Heart left ventricle (tissue), 16 donors: ENCODE data around the gene SELENOK. TPM values are rescaled to one million over a fixed set of nuclear protein-coding genes. Genes with fewer than 3 reads are reported as not detected.
A peak's percentile ranks its signal among the peaks of the same experiment; 100 is the strongest.
"Not testable (repeated sequence)": the region's sequence is repeated elsewhere in the genome, so short reads cannot be mapped to it uniquely, and the experiment has no call there.

Experiments
- ATAC-seq, 4 donors: fragments of 200-7000 bp; cut with Tn5 transposase; one replicate each; pipeline ENCODE4 v1.9.1; 2020 to 2022; ENCODE audit warnings: moderate library complexity in 4 of 4, mild to moderate bottlenecking in 3 of 4, moderate number of reproducible peaks in 1 of 4
- DNase-seq, 5 donors: peaks; one replicate each; pipeline ENCODE4 v3.0.0-alpha.2; 2020
- H3K27ac ChIP-seq, 12 donors: fragments of 200-600 bp; sonication (generic) in 4 of 12; one replicate each; pipeline versions ENCODE4 v1.5.0 to v1.8.0; 2016 to 2022; ENCODE audit warnings: mild to moderate bottlenecking in 2 of 12
- H3K27me3 ChIP-seq, 9 donors: fragments of 200-600 bp; sonication (generic) in 2 of 9; one replicate each; pipeline versions ENCODE4 v1.5.1 to v1.8.0; 2016 to 2022; ENCODE audit warnings: mild to moderate bottlenecking in 3 of 9
- H3K36me3 ChIP-seq, 9 donors: fragments of 200-600 bp; sonication (generic) in 2 of 9; one replicate each; pipeline versions ENCODE4 v1.5.0 to v1.8.0; 2018 to 2022; ENCODE audit warnings: mild to moderate bottlenecking in 2 of 9
- H3K4me1 ChIP-seq, 12 donors: fragments of 200-600 bp; sonication (generic) in 4 of 12; one replicate each; pipeline versions ENCODE4 v1.5.0 to v1.8.0; 2016 to 2022; ENCODE audit warnings: mild to moderate bottlenecking in 3 of 12
- H3K4me3 ChIP-seq, 12 donors: fragments of 200-600 bp; sonication (generic) in 4 of 12; one replicate each; pipeline versions ENCODE4 v1.5.0 to v1.8.0; 2017 to 2022; ENCODE audit warnings: mild to moderate bottlenecking in 9 of 12, moderate library complexity in 4 of 12
- H3K9me3 ChIP-seq, 12 donors: fragments of 200-600 bp; sonication (generic) in 4 of 12; one replicate each; pipeline versions ENCODE4 v1.5.0 to v1.8.0; 2016 to 2022; ENCODE audit warnings: mild to moderate bottlenecking in 1 of 12
- POLR2A ChIP-seq, 2 donors: fragments of 450-650 bp; IDR thresholded peaks; one replicate each; pipeline ENCODE4 v1.6.1; 2017; ENCODE audit warnings: antibody characterized with exemption in 2 of 2, mild to moderate bottlenecking in 2 of 2, moderate library complexity in 2 of 2
- WGBS, 4 donors: extraction: QIAGEN DNeasy Blood & Tissue Kit in 2 of 4; methylation state at CpG; one replicate each; pipeline versions ENCODE4 v1.1.5 to v1.1.7; 2013 to 2018; 5-methylcytosine and 5-hydroxymethylcytosine counted together
- intact Hi-C, 10 donors: fragments of 100-400 bp; cut with DNase I; formaldehyde crosslinking; loops; one replicate each; pipeline versions ENCODE4 v1.11.1 to v1.14.2; 2022
- polyA plus RNA-seq, 2 donors: library from polyadenylated mRNA; stranded (reverse); fragments of 200-250 nt; gene quantifications; one replicate each; pipeline ENCODE4 v1.2.3, GENCODE V29; 2013
- total RNA-seq, 9 donors: library from RNA; depleted of rRNA in 2 of 9; stranded (reverse); fragments of >200 nt in 2 of 9; fragmentation: NEBNext Ultra II Directional in 3 of 9; extraction: Animal tissue kit (Norgen Biotek cat#: 25700) in 3 of 9; gene quantifications; one replicate each; pipeline versions ENCODE4 v1.1.0 to v1.2.4, GENCODE V29; 2016 to 2023
- TF ChIP-seq, protein P1 (sequence below), 12 donors: fragments of 200-600 bp; sonication (generic) in 4 of 12; IDR thresholded peaks; one replicate each; pipeline versions ENCODE4 v1.5.0 to v1.8.0; 2018 to 2022; ENCODE audit warnings: antibody characterized with exemption in 12 of 12, mild to moderate bottlenecking in 5 of 12
- donor health status: ischemic (EF 13 %, LVEDD 7.1; RV severe dilation, severe dysfunction).
- donor health status: healthy with polysubstance abuse.
- donor health status: DM: no; HTN: yes; CAD: no.
- donor health status: DM: no; HTN: no; CAD: no.
- donor health status: ischemic (EF 25% LVEDD 6.9; RV normal size, moderate dysfunction).
- donor health status: ischemic (EF 25% LVEDD 5.7; RV mildly dilated, moderate dysfunction).
- donor health status: healthy.
- donor health status: DM: yes; HTN: yes; CAD: no.
- donor health status: ischemic (EF 35%, LVEDD 5.7; RV mildly dilated, moderate dysfunction).
- donor health status: nonischemic (EF 11% LVEDD 7.7; RV severe dilation, severe dysfunction).
- donor health status: DM: yes; HTN: yes; CAD: no.
- donor health status: PGD.
- donor health status: ischemic (EF 29% LVEDD 5.4; RV normal size, mild dysfunction).
- donor health status: nonischemic (EF 23%, LVEDD 6.1; RV moderate dilation, normal function).

The SELENOK gene
- total and polyA plus RNA-seq, 11 donors = 65.7 to 242 (median 100) TPM

DNA sequence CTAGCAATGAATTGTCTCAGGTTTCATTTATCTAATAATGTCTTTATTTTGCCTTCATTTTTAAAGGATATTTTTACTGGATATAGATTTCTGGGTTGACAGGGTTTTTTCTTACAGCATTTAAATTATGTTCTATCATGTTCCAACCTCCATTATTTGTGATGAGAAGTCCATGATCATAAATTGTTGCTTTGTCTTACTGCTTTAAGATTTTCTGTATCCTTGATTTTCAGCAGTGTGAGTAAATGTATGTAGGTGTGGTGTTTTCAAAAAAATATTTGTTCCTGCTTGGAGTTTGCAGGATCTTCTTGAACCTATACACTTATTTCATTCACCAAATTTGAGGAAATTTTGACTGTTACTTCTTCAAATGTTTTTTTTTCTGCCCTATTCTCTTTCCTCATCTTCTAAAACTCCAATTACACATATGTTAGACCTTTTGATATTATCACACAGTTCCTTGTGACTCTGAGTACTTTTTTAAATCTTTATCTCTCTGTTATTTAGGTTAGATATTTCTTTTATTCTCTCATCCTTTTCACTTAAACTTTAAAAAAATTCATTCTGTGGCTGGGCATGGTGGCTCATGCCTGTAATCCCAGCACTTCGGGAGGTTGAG is 43.7 kb upstream of the SELENOK start:
- H3K36me3 ChIP-seq = no peaks in the 10 kb centered on the region
- WGBS, 4 donors = 0 to 52% (median 1%) methylated on average over 1 of the region's 1 CpG
- no peaks in the 10 kb centered on the region for H3K4me1 ChIP-seq
- ATAC-seq (no peak), DNase-seq (no peak)
- intact Hi-C loops = loop anchor here in 8 of 10 donors (5.0 to 10.0 kb wide), 6 partner anchors 209 to 1249 kb away; no protein-coding TSS in a partner anchor
- no peak overlapping the region for H3K4me3 ChIP-seq
- peaks cover 0 to 39% (median 9%) of the 10 kb centered on the region in 9 donors for H3K27me3 ChIP-seq
- no peak overlapping the region for H3K27ac ChIP-seq
- H3K9me3 ChIP-seq = peaks cover 0 to 19% (median 7%) of the 10 kb centered on the region in 12 donors
- no peak for TF ChIP-seq POLR2A (IDR thresholded peaks at IDR 0.05)
- TF ChIP-seq, protein P1, sequence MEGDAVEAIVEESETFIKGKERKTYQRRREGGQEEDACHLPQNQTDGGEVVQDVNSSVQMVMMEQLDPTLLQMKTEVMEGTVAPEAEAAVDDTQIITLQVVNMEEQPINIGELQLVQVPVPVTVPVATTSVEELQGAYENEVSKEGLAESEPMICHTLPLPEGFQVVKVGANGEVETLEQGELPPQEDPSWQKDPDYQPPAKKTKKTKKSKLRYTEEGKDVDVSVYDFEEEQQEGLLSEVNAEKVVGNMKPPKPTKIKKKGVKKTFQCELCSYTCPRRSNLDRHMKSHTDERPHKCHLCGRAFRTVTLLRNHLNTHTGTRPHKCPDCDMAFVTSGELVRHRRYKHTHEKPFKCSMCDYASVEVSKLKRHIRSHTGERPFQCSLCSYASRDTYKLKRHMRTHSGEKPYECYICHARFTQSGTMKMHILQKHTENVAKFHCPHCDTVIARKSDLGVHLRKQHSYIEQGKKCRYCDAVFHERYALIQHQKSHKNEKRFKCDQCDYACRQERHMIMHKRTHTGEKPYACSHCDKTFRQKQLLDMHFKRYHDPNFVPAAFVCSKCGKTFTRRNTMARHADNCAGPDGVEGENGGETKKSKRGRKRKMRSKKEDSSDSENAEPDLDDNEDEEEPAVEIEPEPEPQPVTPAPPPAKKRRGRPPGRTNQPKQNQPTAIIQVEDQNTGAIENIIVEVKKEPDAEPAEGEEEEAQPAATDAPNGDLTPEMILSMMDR (IDR thresholded peaks at IDR 0.05) = no peak

DNA sequence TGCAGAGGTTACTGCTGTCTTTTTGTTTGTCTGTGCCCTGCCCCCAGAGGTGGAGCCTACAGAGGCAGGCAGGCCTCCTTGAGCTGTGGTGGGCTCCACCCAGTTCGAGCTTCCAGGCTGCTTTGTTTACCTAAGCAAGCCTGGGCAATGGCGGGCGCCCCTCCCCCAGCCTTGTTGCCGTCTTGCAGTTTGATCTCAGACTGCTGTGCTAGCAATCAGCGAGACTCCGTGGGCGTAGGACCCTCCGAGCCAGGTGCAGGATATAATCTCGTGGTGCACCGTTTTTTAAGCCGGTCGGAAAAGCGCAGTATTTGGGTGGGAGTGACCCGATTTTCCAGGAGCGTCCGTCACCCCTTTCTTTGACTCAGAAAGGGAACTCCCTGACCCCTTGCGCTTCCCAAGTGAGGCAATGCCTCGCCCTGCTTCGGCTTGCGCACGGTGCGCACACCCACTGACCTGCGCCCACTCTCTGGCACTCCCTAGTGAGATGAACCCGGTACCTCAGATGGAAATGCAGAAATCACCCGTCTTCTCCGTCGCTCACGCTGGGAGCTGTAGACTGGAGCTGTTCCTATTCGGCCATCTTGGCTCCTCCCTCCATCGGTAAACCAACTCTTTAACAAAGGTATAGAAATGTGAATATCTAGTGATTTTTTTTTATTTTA is 35.7 kb upstream of the SELENOK start:
- H3K9me3 ChIP-seq, H3K36me3 ChIP-seq, intact Hi-C loops, H3K27ac ChIP-seq, H3K4me1 ChIP-seq, ATAC-seq, DNase-seq, H3K4me3 ChIP-seq: not testable (repeated sequence)
- 69 to 76% (median 73%) methylated on average over 30 of the region's 30 CpGs for WGBS, 4 donors
- peaks cover 0 to 24% (median 0%) of the 10 kb centered on the region in 9 donors for H3K27me3 ChIP-seq

DNA sequence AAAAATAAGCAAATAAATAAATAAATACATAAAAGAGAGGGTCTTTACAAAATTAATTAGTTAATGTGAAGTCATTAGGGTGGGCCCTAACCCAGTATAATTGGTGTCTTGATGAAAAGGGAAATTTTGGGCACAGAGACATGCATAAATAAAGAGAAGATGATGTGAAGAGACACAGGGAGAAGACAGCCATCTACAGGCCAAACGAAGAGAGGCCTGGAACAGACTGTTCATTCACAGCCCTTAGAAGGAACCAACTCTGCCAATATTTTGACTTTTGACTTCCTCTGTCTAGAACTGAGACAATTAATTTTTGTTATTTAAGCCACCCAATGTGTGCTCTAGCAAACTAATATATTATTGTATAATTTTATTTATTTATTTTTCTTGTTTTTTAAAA is 29.6 kb upstream of the SELENOK start:
- Histone ChIP-seq H3K4me1 (no peaks in the 10 kb centered on the region), H3K36me3 (no peaks in the 10 kb centered on the region), H3K4me3 (no peak overlapping the region), H3K27ac (no peak overlapping the region), H3K27me3 (peaks cover 0 to 18% (median 0%) of the 10 kb centered on the region in 9 donors), H3K9me3 (peaks cover 0 to 16% (median 0%) of the 10 kb centered on the region in 12 donors)
- no peak for ATAC-seq
- no peak for TF ChIP-seq POLR2A (IDR thresholded peaks at IDR 0.05)
- TF ChIP-seq, protein P1 (IDR thresholded peaks at IDR 0.05) = peak in 11 of 12 donors; percentile 21 to 53 (median 36)
- intact Hi-C loops = loop anchor here in 1 of 10 donors (5.0 kb wide), 1 partner anchor 244 kb away; no protein-coding TSS in a partner anchor
- 28 to 52% (median 45%) methylated on average over 1 of the region's 1 CpG for WGBS, 4 donors
- no peak for DNase-seq

DNA sequence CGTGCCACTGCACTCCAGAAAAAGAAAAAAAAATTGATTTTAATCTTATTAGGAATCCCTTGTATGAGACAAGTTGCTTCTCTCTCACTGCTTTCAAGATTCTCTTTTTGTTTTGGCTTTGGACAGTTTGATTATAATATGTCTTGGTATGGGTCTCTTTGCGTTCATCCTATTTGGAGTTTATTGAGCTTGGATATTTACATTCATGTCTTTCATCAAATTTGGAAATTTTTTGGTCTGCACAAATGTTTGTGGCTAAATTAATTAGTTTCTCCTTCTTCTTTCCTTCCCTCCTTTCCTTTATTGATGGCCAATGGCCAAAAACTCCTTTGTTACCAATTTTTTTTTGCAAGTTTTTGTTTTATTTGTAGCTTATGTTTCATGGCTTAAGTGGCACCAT is 28.1 kb upstream of the SELENOK start:
- TF ChIP-seq, protein P1 (IDR thresholded peaks at IDR 0.05) = no peak
- no peak for TF ChIP-seq POLR2A (IDR thresholded peaks at IDR 0.05)
- Histone ChIP-seq H3K4me3 (no peak overlapping the region), H3K27me3 (peaks cover 0 to 18% (median 0%) of the 10 kb centered on the region in 9 donors), H3K9me3 (peaks cover 0 to 16% (median 0%) of the 10 kb centered on the region in 12 donors), H3K36me3 (no peaks in the 10 kb centered on the region), H3K4me1 (no peaks in the 10 kb centered on the region), H3K27ac (no peak overlapping the region)
- intact Hi-C loops = loop anchor here in 1 of 10 donors (5.0 kb wide), 1 partner anchor 242 kb away; no protein-coding TSS in a partner anchor
- WGBS, 4 donors = 86 to 93% (median 89%) methylated on average over 2 of the region's 2 CpGs
- DNase-seq (no peak), ATAC-seq (no peak)
